ENCODE measurements around the gene CASP8AP2. TPM values are rescaled to one million over a fixed set of nuclear protein-coding genes. Genes with fewer than 3 reads are reported as not detected.
A peak's percentile ranks its signal among the peaks of the same experiment; 100 is the strongest.
"Not testable (repeated sequence)": the region's sequence is repeated elsewhere in the genome, so short reads cannot be mapped to it uniquely, and the experiment has no call there.

The CASP8AP2 gene
- polyA plus RNA-seq, 1 donor from 2014 or later, result 16.8 TPM

DNA sequence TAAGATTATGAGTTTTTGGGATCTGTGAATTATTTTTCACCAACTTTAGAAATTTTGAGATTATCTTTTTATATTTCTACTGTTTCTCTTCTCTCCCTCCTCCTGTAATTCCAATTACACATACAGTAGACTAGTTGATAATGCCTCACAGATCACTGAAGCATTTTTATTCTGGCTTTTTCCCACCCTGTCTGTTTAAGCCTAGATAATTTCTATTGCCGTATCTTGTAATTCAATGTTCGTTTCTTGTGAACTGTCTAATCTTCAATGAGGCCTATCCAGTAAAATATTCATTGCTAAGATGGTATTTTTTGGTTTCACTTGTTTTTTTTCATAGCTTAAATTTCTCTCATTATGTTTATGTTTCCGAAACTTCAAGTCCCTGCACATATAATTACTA lies 22.1 kb upstream of the CASP8AP2 start:
- Histone ChIP-seq H3K9me3 (ENCODE audit: low read length) (no peaks in the 10 kb centered on the region), H3K4me2 (ENCODE audit: low read length) (no peak overlapping the region), H3K4me3 (ENCODE audit: low read length) (no peak overlapping the region), H3K9me2 (ENCODE audit: insufficient read depth, low read length) (no peaks in the 10 kb centered on the region), H4K20me1 (ENCODE audit: insufficient read depth) (no peaks in the 10 kb centered on the region), H2AFZ (ENCODE audit: low read depth, low read length) (no peak overlapping the region), H3F3A (ENCODE audit: insufficient read depth, low read length, poor library complexity, severe bottlenecking) (no peaks in the 10 kb centered on the region), H3K9ac (ENCODE audit: low read length) (no peak overlapping the region), H3K27me3 (ENCODE audit: insufficient read depth, low read depth, low read length) (no peaks in the 10 kb centered on the region), H3K27ac (ENCODE audit: low read length) (no peak overlapping the region), H3K79me2 (replicated peaks; ENCODE audit: insufficient read depth, low read length) (no peaks in the 10 kb centered on the region), H3K36me3 (ENCODE audit: insufficient read depth, low read length) (no peaks in the 10 kb centered on the region)
- TF ChIP-seq SMC3 (conservative IDR thresholded peaks at IDR 0.05; ENCODE audit: poor library complexity), result no peak
- no peak for TF ChIP-seq EP300 (conservative IDR thresholded peaks at IDR 0.05; ENCODE audit: poor library complexity, severe bottlenecking)
- no peak for TF ChIP-seq MXI1 (conservative IDR thresholded peaks at IDR 0.05; ENCODE audit: poor library complexity, severe bottlenecking)
- TF ChIP-seq, protein P1, sequence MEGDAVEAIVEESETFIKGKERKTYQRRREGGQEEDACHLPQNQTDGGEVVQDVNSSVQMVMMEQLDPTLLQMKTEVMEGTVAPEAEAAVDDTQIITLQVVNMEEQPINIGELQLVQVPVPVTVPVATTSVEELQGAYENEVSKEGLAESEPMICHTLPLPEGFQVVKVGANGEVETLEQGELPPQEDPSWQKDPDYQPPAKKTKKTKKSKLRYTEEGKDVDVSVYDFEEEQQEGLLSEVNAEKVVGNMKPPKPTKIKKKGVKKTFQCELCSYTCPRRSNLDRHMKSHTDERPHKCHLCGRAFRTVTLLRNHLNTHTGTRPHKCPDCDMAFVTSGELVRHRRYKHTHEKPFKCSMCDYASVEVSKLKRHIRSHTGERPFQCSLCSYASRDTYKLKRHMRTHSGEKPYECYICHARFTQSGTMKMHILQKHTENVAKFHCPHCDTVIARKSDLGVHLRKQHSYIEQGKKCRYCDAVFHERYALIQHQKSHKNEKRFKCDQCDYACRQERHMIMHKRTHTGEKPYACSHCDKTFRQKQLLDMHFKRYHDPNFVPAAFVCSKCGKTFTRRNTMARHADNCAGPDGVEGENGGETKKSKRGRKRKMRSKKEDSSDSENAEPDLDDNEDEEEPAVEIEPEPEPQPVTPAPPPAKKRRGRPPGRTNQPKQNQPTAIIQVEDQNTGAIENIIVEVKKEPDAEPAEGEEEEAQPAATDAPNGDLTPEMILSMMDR (IDR thresholded peaks at IDR 0.05; ENCODE audit: poor library complexity, severe bottlenecking), result no peak
- no peak for TF ChIP-seq POLR2AphosphoS5 (IDR thresholded peaks at IDR 0.05)
- no peak for TF ChIP-seq RAD21 (conservative IDR thresholded peaks at IDR 0.05)
- no peak for TF ChIP-seq TAF1 (IDR thresholded peaks at IDR 0.05; ENCODE audit: low read depth)
- TF ChIP-seq, protein P2, sequence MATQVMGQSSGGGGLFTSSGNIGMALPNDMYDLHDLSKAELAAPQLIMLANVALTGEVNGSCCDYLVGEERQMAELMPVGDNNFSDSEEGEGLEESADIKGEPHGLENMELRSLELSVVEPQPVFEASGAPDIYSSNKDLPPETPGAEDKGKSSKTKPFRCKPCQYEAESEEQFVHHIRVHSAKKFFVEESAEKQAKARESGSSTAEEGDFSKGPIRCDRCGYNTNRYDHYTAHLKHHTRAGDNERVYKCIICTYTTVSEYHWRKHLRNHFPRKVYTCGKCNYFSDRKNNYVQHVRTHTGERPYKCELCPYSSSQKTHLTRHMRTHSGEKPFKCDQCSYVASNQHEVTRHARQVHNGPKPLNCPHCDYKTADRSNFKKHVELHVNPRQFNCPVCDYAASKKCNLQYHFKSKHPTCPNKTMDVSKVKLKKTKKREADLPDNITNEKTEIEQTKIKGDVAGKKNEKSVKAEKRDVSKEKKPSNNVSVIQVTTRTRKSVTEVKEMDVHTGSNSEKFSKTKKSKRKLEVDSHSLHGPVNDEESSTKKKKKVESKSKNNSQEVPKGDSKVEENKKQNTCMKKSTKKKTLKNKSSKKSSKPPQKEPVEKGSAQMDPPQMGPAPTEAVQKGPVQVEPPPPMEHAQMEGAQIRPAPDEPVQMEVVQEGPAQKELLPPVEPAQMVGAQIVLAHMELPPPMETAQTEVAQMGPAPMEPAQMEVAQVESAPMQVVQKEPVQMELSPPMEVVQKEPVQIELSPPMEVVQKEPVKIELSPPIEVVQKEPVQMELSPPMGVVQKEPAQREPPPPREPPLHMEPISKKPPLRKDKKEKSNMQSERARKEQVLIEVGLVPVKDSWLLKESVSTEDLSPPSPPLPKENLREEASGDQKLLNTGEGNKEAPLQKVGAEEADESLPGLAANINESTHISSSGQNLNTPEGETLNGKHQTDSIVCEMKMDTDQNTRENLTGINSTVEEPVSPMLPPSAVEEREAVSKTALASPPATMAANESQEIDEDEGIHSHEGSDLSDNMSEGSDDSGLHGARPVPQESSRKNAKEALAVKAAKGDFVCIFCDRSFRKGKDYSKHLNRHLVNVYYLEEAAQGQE (IDR thresholded peaks at IDR 0.05; ENCODE audit: borderline replicate concordance), result no peak
- TF ChIP-seq EZH2 (IDR thresholded peaks at IDR 0.05; ENCODE audit: borderline replicate concordance, insufficient read depth, low read length, poor library complexity, severe bottlenecking), result no peak

DNA sequence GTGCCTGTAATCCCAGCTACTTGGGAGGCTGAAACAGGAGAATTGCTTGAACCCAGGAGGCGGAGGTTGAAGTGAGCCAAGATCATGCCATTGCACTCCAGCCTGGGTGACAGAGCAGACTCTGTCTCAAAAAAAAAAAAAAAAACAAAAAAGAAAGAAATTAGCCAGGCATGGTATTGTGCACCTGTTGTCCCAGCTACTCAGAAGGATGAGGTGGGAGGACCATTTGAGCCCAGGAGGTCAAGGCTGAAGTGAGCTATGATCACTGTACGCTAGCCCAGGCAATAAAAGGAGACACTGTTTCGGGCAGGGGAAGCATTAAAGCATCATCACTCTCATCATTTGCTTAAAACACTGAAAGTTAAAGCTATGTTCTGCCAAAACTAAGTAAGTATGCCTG lies 16.3 kb upstream of the CASP8AP2 start:
- H3K36me3 ChIP-seq (ENCODE audit: insufficient read depth, low read length); H3K9me3 ChIP-seq (ENCODE audit: low read length); H3K9ac ChIP-seq (ENCODE audit: low read length); H3K27me3 ChIP-seq (ENCODE audit: insufficient read depth, low read depth, low read length); H3K79me2 ChIP-seq (replicated peaks; ENCODE audit: insufficient read depth, low read length); H4K20me1 ChIP-seq (ENCODE audit: insufficient read depth); H3K27ac ChIP-seq (ENCODE audit: low read length); H3K4me3 ChIP-seq (ENCODE audit: low read length); H2AFZ ChIP-seq (ENCODE audit: low read depth, low read length); H3K9me2 ChIP-seq (ENCODE audit: insufficient read depth, low read length); H3K4me2 ChIP-seq (ENCODE audit: low read length); H3F3A ChIP-seq (ENCODE audit: insufficient read depth, low read length, poor library complexity, severe bottlenecking): not testable (repeated sequence)

DNA sequence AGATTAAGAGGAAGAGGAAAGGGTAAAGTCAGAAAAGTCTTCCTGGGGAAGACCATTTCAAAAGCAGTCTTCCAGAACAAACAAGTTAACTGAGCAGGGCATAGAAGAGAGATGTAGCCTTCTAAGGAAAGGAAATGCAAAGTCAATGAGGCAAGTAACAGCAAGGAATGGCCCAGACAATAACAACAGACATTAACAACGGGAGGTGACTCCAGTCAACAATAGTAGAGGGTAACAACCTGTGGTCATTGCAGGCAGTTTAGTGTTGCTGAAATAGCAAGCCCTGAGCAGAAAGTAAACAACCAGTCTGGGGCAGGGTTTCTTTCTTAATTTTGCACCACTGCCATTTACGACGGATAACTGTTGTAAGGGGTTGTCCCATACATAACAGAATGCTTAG lies 12.2 kb upstream of the CASP8AP2 start:
- Histone ChIP-seq H3K9me2 (ENCODE audit: insufficient read depth, low read length) (no peaks in the 10 kb centered on the region), H3K36me3 (ENCODE audit: insufficient read depth, low read length) (no peaks in the 10 kb centered on the region), H4K20me1 (ENCODE audit: insufficient read depth) (no peaks in the 10 kb centered on the region), H3K27ac (ENCODE audit: low read length) (no peak overlapping the region), H3K9me3 (ENCODE audit: low read length) (no peaks in the 10 kb centered on the region), H2AFZ (ENCODE audit: low read depth, low read length) (no peak overlapping the region), H3K4me3 (ENCODE audit: low read length) (peak overlapping the region; percentile 79), H3K79me2 (replicated peaks; ENCODE audit: insufficient read depth, low read length) (peaks cover 8% of the 10 kb centered on the region), H3K9ac (ENCODE audit: low read length) (no peak overlapping the region), H3F3A (ENCODE audit: insufficient read depth, low read length, poor library complexity, severe bottlenecking) (no peaks in the 10 kb centered on the region), H3K4me2 (ENCODE audit: low read length) (no peak overlapping the region), H3K27me3 (ENCODE audit: insufficient read depth, low read depth, low read length) (no peaks in the 10 kb centered on the region)
- TF ChIP-seq SMC3 (conservative IDR thresholded peaks at IDR 0.05; ENCODE audit: poor library complexity) (no peak), EP300 (conservative IDR thresholded peaks at IDR 0.05; ENCODE audit: poor library complexity, severe bottlenecking) (no peak), RAD21 (conservative IDR thresholded peaks at IDR 0.05) (no peak), MXI1 (conservative IDR thresholded peaks at IDR 0.05; ENCODE audit: poor library complexity, severe bottlenecking) (no peak), TAF1 (IDR thresholded peaks at IDR 0.05; ENCODE audit: low read depth) (no peak), POLR2AphosphoS5 (IDR thresholded peaks at IDR 0.05) (no peak), EZH2 (IDR thresholded peaks at IDR 0.05; ENCODE audit: borderline replicate concordance, insufficient read depth, low read length, poor library complexity, severe bottlenecking) (no peak)
- TF ChIP-seq, protein P2 (IDR thresholded peaks at IDR 0.05; ENCODE audit: borderline replicate concordance), result no peak
- TF ChIP-seq, protein P1 (IDR thresholded peaks at IDR 0.05; ENCODE audit: poor library complexity, severe bottlenecking), result no peak
